HL-60 (cell line): ENCODE results near the gene KLHL40.

Experiments
- DNase-seq, 2 experiments: peaks; one replicate each; pipeline ENCODE4 v3.0.0-alpha.2; 2010 to 2020; ENCODE audit warnings: low read depth in 1 of 2, low spot score in 1 of 2
- H3K27ac ChIP-seq: fragments of 250-450 bp; sonication (Bioruptor Pico); replicated peaks from 2 replicates; pipeline ENCODE4 v1.5.1; 2020; ENCODE audit warnings: mild to moderate bottlenecking, moderate library complexity
- H3K27me3 ChIP-seq: fragments of 250-450 bp; sonication (Bioruptor Pico); 2 replicates; pipeline ENCODE4 v1.5.1; 2021; ENCODE audit warnings: mild to moderate bottlenecking, moderate library complexity; ENCODE audit not compliant: insufficient read depth, poor library complexity, severe bottlenecking
- H3K4me3 ChIP-seq: replicated peaks from 2 replicates; pipeline ENCODE4 v1.5.1; 2011; ENCODE audit warnings: mild to moderate bottlenecking, control low read depth, low read length; ENCODE audit not compliant: insufficient read depth
- GABPA ChIP-seq: IDR thresholded peaks from 2 replicates; pipeline ENCODE4 v1.6.1; 2012; ENCODE audit warnings: low read depth
- POLR2AphosphoS5 ChIP-seq: IDR thresholded peaks from 2 replicates; pipeline ENCODE4 v1.6.1; 2012; ENCODE audit warnings: low read depth
- SPI1 ChIP-seq: IDR thresholded peaks from 2 replicates; pipeline ENCODE4 v1.6.1; 2012; ENCODE audit warnings: low read depth, mild to moderate bottlenecking, borderline replicate concordance
- TF ChIP-seq, protein P1 (sequence below): IDR thresholded peaks from 2 replicates; pipeline ENCODE4 v1.6.1; 2012; ENCODE audit warnings: low read depth; ENCODE audit not compliant: insufficient replicate concordance
- TF ChIP-seq, protein P2 (sequence below): IDR thresholded peaks from one replicate; pipeline ENCODE4 v1.5.1; 2011; ENCODE audit warnings: low read length, control low read depth, inconsistent platforms; ENCODE audit not compliant: insufficient read depth

KLHL40 gene

DNA sequence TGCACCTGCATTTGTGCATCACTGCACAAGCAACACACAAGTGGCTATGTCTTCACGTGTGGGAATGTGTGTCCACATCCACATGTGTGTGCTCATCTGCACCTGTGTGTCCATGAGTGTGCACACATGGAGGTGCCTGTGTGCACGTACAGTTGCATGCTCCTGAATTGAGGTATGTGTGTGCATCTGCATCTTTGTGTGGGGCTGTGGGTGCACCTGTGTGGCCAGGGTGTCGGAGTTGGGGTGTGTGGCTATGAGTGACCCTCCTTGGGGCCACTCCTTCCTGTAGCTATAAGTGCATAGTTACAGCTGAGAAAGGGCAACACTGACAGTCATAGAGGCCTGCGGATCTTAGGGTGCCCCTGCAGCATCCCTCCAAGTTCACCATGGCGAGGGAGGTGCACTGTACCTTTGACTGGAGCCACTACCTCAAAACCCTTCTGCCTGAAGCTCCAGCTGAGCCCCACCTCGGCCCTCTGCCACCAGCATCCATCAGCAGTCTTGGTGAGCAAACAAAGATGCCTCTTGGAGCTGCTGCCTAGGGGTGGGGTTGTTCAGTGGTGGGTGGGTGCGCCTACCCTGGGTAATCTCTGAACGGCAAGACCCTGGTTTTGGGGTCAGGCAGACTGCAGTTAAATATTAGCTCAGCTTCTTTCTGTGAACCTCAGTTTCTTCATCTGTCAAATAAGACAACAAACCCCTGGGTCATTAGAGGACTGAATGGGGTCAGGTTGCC is 22.5 kb downstream of the KLHL40 start:
- DNase-seq: no peak
- Histone ChIP-seq H3K4me3 (no peak overlapping the region), H3K27ac (no peak overlapping the region), H3K27me3 (no peaks in the 10 kb centered on the region)
- no peak for TF ChIP-seq POLR2AphosphoS5
- TF ChIP-seq, protein P1, sequence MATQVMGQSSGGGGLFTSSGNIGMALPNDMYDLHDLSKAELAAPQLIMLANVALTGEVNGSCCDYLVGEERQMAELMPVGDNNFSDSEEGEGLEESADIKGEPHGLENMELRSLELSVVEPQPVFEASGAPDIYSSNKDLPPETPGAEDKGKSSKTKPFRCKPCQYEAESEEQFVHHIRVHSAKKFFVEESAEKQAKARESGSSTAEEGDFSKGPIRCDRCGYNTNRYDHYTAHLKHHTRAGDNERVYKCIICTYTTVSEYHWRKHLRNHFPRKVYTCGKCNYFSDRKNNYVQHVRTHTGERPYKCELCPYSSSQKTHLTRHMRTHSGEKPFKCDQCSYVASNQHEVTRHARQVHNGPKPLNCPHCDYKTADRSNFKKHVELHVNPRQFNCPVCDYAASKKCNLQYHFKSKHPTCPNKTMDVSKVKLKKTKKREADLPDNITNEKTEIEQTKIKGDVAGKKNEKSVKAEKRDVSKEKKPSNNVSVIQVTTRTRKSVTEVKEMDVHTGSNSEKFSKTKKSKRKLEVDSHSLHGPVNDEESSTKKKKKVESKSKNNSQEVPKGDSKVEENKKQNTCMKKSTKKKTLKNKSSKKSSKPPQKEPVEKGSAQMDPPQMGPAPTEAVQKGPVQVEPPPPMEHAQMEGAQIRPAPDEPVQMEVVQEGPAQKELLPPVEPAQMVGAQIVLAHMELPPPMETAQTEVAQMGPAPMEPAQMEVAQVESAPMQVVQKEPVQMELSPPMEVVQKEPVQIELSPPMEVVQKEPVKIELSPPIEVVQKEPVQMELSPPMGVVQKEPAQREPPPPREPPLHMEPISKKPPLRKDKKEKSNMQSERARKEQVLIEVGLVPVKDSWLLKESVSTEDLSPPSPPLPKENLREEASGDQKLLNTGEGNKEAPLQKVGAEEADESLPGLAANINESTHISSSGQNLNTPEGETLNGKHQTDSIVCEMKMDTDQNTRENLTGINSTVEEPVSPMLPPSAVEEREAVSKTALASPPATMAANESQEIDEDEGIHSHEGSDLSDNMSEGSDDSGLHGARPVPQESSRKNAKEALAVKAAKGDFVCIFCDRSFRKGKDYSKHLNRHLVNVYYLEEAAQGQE: no peak
- TF ChIP-seq SPI1: no peak
- TF ChIP-seq, protein P2, sequence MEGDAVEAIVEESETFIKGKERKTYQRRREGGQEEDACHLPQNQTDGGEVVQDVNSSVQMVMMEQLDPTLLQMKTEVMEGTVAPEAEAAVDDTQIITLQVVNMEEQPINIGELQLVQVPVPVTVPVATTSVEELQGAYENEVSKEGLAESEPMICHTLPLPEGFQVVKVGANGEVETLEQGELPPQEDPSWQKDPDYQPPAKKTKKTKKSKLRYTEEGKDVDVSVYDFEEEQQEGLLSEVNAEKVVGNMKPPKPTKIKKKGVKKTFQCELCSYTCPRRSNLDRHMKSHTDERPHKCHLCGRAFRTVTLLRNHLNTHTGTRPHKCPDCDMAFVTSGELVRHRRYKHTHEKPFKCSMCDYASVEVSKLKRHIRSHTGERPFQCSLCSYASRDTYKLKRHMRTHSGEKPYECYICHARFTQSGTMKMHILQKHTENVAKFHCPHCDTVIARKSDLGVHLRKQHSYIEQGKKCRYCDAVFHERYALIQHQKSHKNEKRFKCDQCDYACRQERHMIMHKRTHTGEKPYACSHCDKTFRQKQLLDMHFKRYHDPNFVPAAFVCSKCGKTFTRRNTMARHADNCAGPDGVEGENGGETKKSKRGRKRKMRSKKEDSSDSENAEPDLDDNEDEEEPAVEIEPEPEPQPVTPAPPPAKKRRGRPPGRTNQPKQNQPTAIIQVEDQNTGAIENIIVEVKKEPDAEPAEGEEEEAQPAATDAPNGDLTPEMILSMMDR: no peak
- TF ChIP-seq GABPA: no peak

DNA sequence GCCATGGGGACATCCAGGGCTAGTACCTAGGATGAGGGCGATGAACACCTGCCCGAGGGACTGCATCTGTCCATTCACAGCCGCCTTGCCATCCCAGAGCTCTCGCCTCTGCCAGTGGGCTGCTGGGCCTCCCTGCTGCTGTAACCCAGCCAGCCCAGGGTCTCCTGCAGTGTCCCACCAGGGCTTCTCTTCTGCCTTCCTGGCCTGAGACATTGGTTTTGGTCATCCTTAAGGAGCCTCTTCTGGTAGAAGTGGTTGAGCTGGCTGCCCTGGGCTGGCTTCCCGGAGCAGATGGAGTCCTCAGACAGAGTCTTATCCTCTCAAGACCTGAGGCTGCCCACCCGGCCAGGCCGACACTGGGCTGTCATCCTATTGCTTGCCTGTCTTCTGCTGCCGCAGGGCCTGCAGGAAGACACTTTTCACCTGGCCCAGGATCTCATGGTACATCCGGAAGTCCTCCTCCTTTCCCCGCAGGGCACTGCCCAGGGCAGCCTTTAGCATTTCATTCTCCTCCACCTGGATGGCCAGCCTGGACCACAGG is 23.3 kb downstream of the KLHL40 start:
- no peak for DNase-seq
- Histone ChIP-seq H3K27me3 (no peaks in the 10 kb centered on the region), H3K4me3 (no peak overlapping the region), H3K27ac (no peak overlapping the region)
- TF ChIP-seq POLR2AphosphoS5 (no peak), GABPA (no peak), SPI1 (no peak)
- TF ChIP-seq, protein P2: no peak
- TF ChIP-seq, protein P1: no peak

DNA sequence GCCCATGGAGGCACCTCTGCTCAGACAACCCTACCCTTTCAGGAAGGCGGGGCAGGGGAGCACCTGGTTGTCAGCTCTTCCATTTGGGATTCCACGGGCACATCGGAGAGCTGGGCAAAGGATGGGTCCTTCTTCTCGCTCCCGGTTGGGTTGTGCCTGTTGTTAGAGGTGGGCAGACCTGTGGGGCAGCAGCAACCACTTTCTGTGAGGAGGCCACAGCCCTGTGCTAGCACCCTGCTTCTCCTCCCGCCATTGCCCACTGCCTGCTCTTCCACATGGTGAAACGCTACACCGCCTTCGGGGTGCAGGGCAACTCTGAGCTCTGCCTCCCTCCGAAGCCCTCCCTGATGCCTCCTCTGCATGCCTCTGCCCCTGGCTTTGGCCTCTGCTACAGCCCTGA is 24.3 kb downstream of the KLHL40 start:
- TF ChIP-seq SPI1 (no peak), GABPA (no peak), POLR2AphosphoS5 (no peak)
- TF ChIP-seq, protein P1: no peak
- TF ChIP-seq, protein P2: no peak
- Histone ChIP-seq H3K27ac (no peak overlapping the region), H3K27me3 (no peaks in the 10 kb centered on the region), H3K4me3 (no peak overlapping the region)
- DNase-seq: no peak
